Spleen (tissue), 11 donors: ENCODE measurements around the gene RPTOR. TPM values are rescaled to one million over a fixed set of nuclear protein-coding genes. Genes with fewer than 3 reads are reported as not detected.

Experiments
- DNase-seq: peaks from one replicate; pipeline ENCODE4 v3.0.0-alpha.2; 2020
- H3K27ac ChIP-seq, 8 donors: fragments of 200-600 bp; sonication (generic) in 7 of 8; 1 replicate in 4 of 8; 2 replicates in 4 of 8; pipeline versions ENCODE4 v1.5.0 to v1.8.0; 2016 to 2021; ENCODE audit warnings: inconsistent platforms in 4 of 8, mild to moderate bottlenecking in 4 of 8, moderate library complexity in 1 of 8
- H3K27me3 ChIP-seq, 7 donors: fragments of 200-600 bp; sonication (generic) in 6 of 7; replicated peaks in 1 of 7; 1 replicate in 4 of 7; 2 replicates in 3 of 7; pipeline versions ENCODE4 v1.5.0 to v1.8.0; 2016 to 2021; ENCODE audit warnings: inconsistent platforms in 3 of 7, mild to moderate bottlenecking in 1 of 7
- H3K36me3 ChIP-seq, 6 donors: fragments of 200-600 bp; sonication (generic) in 5 of 6; 1 replicate in 4 of 6; 2 replicates in 2 of 6; pipeline versions ENCODE4 v1.5.0 to v1.8.0; 2016 to 2021; ENCODE audit warnings: inconsistent platforms in 2 of 6
- H3K4me1 ChIP-seq, 6 donors: fragments of 200-600 bp; sonication (generic) in 5 of 6; 1 replicate in 3 of 6; 2 replicates in 3 of 6; pipeline versions ENCODE4 v1.5.0 to v1.8.0; 2016 to 2021; ENCODE audit warnings: inconsistent platforms in 3 of 6
- H3K4me3 ChIP-seq, 8 donors: fragments of 200-600 bp; sonication (generic) in 7 of 8; 1 replicate in 4 of 8; 2 replicates in 4 of 8; pipeline versions ENCODE4 v1.5.0 to v1.8.0; 2016 to 2021; ENCODE audit warnings: inconsistent platforms in 4 of 8, mild to moderate bottlenecking in 4 of 8, moderate library complexity in 2 of 8
- H3K9me3 ChIP-seq, 8 donors: fragments of 200-600 bp; sonication (generic) in 7 of 8; 1 replicate in 4 of 8; 2 replicates in 4 of 8; pipeline versions ENCODE4 v1.5.0 to v1.8.0; 2016 to 2021; ENCODE audit warnings: inconsistent platforms in 4 of 8
- CTCF ChIP-seq, 11 experiments: fragments of 200-600 bp in 7 of 11; fragments of 450-650 bp in 4 of 11; sonication (generic) in 4 of 11; IDR thresholded peaks in 8 of 11; conservative IDR thresholded peaks in 3 of 11; 1 replicate in 7 of 11; 2 replicates in 4 of 11; pipeline versions ENCODE4 v1.4.0 to v1.8.0; 2016 to 2021; ENCODE audit warnings: antibody characterized with exemption in 11 of 11, inconsistent platforms in 4 of 11, mild to moderate bottlenecking in 1 of 11
- POLR2A ChIP-seq, 3 donors: fragments of 450-650 bp; IDR thresholded peaks; one replicate each; pipeline ENCODE4 v1.5.1; 2017; ENCODE audit warnings: antibody characterized with exemption in 3 of 3, mild to moderate bottlenecking in 1 of 3
- POLR2AphosphoS5 ChIP-seq, 3 donors: sonication (generic); formaldehyde crosslinking; IDR thresholded peaks; one replicate each; pipeline ENCODE4 v1.5.1; 2017; ENCODE audit warnings: antibody characterized with exemption in 3 of 3
- WGBS, 5 donors: extraction: QIAGEN DNeasy Blood & Tissue Kit in 3 of 5; methylation state at CpG; one replicate each; pipeline versions ENCODE4 v1.1.5 to v1.1.7; 2013 to 2018; 5-methylcytosine and 5-hydroxymethylcytosine counted together
- intact Hi-C: fragments of 100-400 bp; cut with DNase I; formaldehyde crosslinking; loops from one replicate; pipeline ENCODE4 v1.15.0; 2023; ENCODE audit warnings: low total_unique reads
- polyA plus RNA-seq, 3 donors: library from polyadenylated mRNA; stranded (reverse); fragments of 200-250 nt; gene quantifications; one replicate each; pipeline ENCODE4 v1.2.1, GENCODE V29; 2013
- total RNA-seq, 7 donors: library from RNA; depleted of rRNA in 3 of 7; stranded (reverse); fragments of >200 nt in 3 of 7; fragmentation: NEBNext Ultra II Directional in 4 of 7; extraction: Animal tissue kit (Norgen Biotek cat#: 25700) in 4 of 7; gene quantifications; one replicate each; pipeline versions ENCODE4 v1.1.0 to v1.2.1, GENCODE V29; 2016 to 2021
- donor health status: healthy with polysubstance abuse.
- donor health status: DM: no; HTN: no; CAD: no; lungs with moderate emphysema.
- donor health status: DM: no; HTN: no; CAD: no.
- donor health status: Bipolar disorder and iron deficiency.
- donor health status: healthy.
- donor health status: DM: no; HTN: no; CAD: no.
- donor health status: DM: yes; HTN: yes; CAD: no.

RPTOR gene
- total and polyA plus RNA-seq, 10 donors: 3.1 to 61.2 (median 40.7) TPM

DNA sequence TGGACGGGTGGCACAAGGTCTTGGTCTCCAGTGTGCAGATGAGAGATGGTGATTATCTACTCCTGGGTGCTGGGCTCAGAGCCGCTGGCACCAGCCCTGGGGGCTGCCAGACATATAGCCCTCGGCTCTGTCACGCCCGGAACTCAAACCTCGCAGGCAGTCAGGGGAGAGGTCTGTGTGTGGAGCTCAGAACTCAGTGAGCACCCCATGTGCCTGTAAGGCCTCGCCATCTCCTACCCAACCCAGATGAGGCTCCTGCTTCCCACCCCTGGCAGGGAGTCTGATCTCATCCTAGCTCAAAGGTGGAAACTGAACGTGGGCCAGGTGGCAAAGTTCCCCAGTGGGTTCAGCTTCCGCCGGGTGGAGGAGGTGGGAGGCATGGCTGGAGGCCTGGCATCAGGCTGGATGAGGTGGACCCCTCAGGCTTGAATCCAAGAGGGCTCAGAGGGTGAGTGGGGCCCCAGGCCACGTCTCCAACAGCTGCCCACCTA lies 45.7 kb upstream of the RPTOR start:
- DNase-seq: no peak
- TF ChIP-seq CTCF (IDR thresholded peaks at IDR 0.05 in 8 of 11, conservative IDR thresholded peaks at IDR 0.05 in 3 of 11) (no peak), POLR2AphosphoS5 (IDR thresholded peaks at IDR 0.05) (no peak), POLR2A (IDR thresholded peaks at IDR 0.05) (no peak)
- Histone ChIP-seq H3K9me3 (no peaks in the 10 kb centered on the region), H3K4me1 (peaks cover 3 to 38% (median 11%) of the 10 kb centered on the region in 6 donors), H3K36me3 (no peaks in the 10 kb centered on the region), H3K27me3 (peaks cover 0 to 86% (median 0%) of the 10 kb centered on the region in 7 donors), H3K27ac (peak overlapping the region in 3 of 8 donors; percentile 21 to 45 (median 24)), H3K4me3 (no peak overlapping the region)
- intact Hi-C loops: no loop called here
- WGBS, 5 donors: 71 to 86% (median 77%) methylated on average over 7 to 11 of the region's 11 CpGs

- no peaks in the 10 kb centered on the region for H3K9me3 ChIP-seq
- TF ChIP-seq POLR2AphosphoS5 (IDR thresholded peaks at IDR 0.05) (no peak), CTCF (IDR thresholded peaks at IDR 0.05 in 8 of 11, conservative IDR thresholded peaks at IDR 0.05 in 3 of 11) (no peak), POLR2A (IDR thresholded peaks at IDR 0.05) (no peak)
- H3K4me3 ChIP-seq: no peak overlapping the region
- H3K36me3 ChIP-seq: no peaks in the 10 kb centered on the region
- H3K27ac ChIP-seq: no peak overlapping the region
- peaks cover 3 to 38% (median 11%) of the 10 kb centered on the region in 6 donors for H3K4me1 ChIP-seq
- 69 to 82% (median 74%) methylated on average over 8 to 9 of the region's 9 CpGs for WGBS, 5 donors
- peaks cover 0 to 86% (median 0%) of the 10 kb centered on the region in 7 donors for H3K27me3 ChIP-seq
- intact Hi-C loops: no loop called here
- no peak for DNase-seq
Observed at GRCh38 chr17:80499560-80499959, 45.1 kb upstream of the RPTOR start.

GRCh38 chr17:80499961-80500665 lies 44.5 kb upstream of the RPTOR start:
- DNase-seq: no peak
- 65 to 83% (median 72%) methylated on average over 18 to 22 of the region's 22 CpGs for WGBS, 5 donors

More at GRCh38 chr17:80499961-80500665, 44.5 kb upstream of the RPTOR start:
- intact Hi-C loops: no loop called here
- TF ChIP-seq CTCF (IDR thresholded peaks at IDR 0.05 in 8 of 11, conservative IDR thresholded peaks at IDR 0.05 in 3 of 11) (no peak), POLR2A (IDR thresholded peaks at IDR 0.05) (no peak), POLR2AphosphoS5 (IDR thresholded peaks at IDR 0.05) (peak in 2 of 3 donors; percentile 45 to 48)
- Histone ChIP-seq H3K4me1 (peaks cover 3 to 38% (median 11%) of the 10 kb centered on the region in 6 donors), H3K27ac (no peak overlapping the region), H3K36me3 (no peaks in the 10 kb centered on the region), H3K9me3 (no peaks in the 10 kb centered on the region), H3K4me3 (no peak overlapping the region), H3K27me3 (peaks cover 0 to 80% (median 0%) of the 10 kb centered on the region in 7 donors)
